Hepatocyte (in vitro differentiated cells): ENCODE data around the gene APBA3. TPM values are rescaled to one million over a fixed set of nuclear protein-coding genes. Genes with fewer than 3 reads are reported as not detected.
A peak's percentile ranks its signal among the peaks of the same experiment; 100 is the strongest.

Experiments used
- DNase-seq: peaks from one replicate; pipeline ENCODE4 v3.0.0-alpha.2; 2016; ENCODE audit warnings: low spot score
- H2AFZ ChIP-seq: fragments of 200-600 bp; sonication (generic); 2 replicates; pipeline ENCODE4 v1.6.0; 2016; ENCODE audit warnings: antibody characterized with exemption, mild to moderate bottlenecking
- H3K27ac ChIP-seq: fragments of 200-600 bp; sonication (generic); 2 replicates; pipeline ENCODE4 v1.5.1; 2016; ENCODE audit warnings: mild to moderate bottlenecking
- H3K27me3 ChIP-seq: fragments of 200-600 bp; sonication (generic); 2 replicates; pipeline ENCODE4 v1.6.1; 2016
- H3K36me3 ChIP-seq: fragments of 200-600 bp; sonication (generic); replicated peaks from 2 replicates; pipeline ENCODE4 v1.5.1; 2016; ENCODE audit warnings: low read depth; ENCODE audit not compliant: insufficient read depth
- H3K4me1 ChIP-seq: fragments of 200-600 bp; sonication (generic); 2 replicates; pipeline ENCODE4 v1.5.1; 2016; ENCODE audit warnings: mild to moderate bottlenecking, moderate library complexity; ENCODE audit not compliant: insufficient read depth
- H3K4me2 ChIP-seq: fragments of 200-600 bp; sonication (generic); 2 replicates; pipeline ENCODE4 v1.6.0; 2016
- H3K4me3 ChIP-seq: fragments of 200-600 bp; sonication (generic); 2 replicates; pipeline ENCODE4 v1.5.1; 2016; ENCODE audit warnings: mild to moderate bottlenecking
- H3K79me2 ChIP-seq: fragments of 200-600 bp; sonication (generic); 2 replicates; pipeline ENCODE4 v1.6.0; 2017; ENCODE audit warnings: mild to moderate bottlenecking
- H3K9me2 ChIP-seq: fragments of 200-600 bp; sonication (generic); replicated peaks from 2 replicates; pipeline ENCODE4 v1.6.0; 2017; ENCODE audit warnings: mild to moderate bottlenecking; ENCODE audit not compliant: insufficient read depth
- H3K9me3 ChIP-seq: fragments of 200-600 bp; sonication (generic); 2 replicates; pipeline ENCODE4 v1.5.1; 2016; ENCODE audit warnings: low read depth, mild to moderate bottlenecking
- H4K20me1 ChIP-seq: fragments of 200-600 bp; sonication (generic); 2 replicates; pipeline ENCODE4 v1.6.0; 2016; ENCODE audit warnings: mild to moderate bottlenecking; ENCODE audit not compliant: insufficient read depth, poor library complexity, severe bottlenecking
- CTCF ChIP-seq: fragments of 200-600 bp; sonication (generic); IDR thresholded peaks from 2 replicates; pipeline ENCODE4 v1.5.1; 2016; ENCODE audit warnings: antibody characterized with exemption, mild to moderate bottlenecking; ENCODE audit not compliant: poor library complexity
- EZH2 ChIP-seq: fragments of 200-600 bp; sonication (generic); IDR thresholded peaks from 2 replicates; pipeline ENCODE4 v1.6.1; 2016; ENCODE audit warnings: antibody characterized with exemption, mild to moderate bottlenecking, borderline replicate concordance
- EZH2phosphoT487 ChIP-seq: fragments of 200-600 bp; sonication (generic); IDR thresholded peaks from one replicate; pipeline ENCODE4 v1.6.1; 2018; ENCODE audit warnings: antibody characterized with exemption, mild to moderate bottlenecking, low read depth, moderate library complexity; ENCODE audit not compliant: unreplicated experiment, severe bottlenecking
- WGBS: methylation state at CpG from one replicate; pipeline ENCODE4 v1.1.6; 2016; ENCODE audit warnings: low lambda C conversion rate; ENCODE audit errors: missing lambda C conversion rate; 5-methylcytosine and 5-hydroxymethylcytosine counted together
- polyA plus RNA-seq: library from polyadenylated mRNA; unstranded; fragments of >200 nt; fragmentation: Nextera tagmentation; extraction: Ambion mirVana; gene quantifications from 2 replicates; pipeline ENCODE4 v1.2.1, GENCODE V29; 2016
- total RNA-seq: library from RNA; depleted of rRNA; stranded (reverse); fragments of >200 nt; gene quantifications from 2 replicates; pipeline ENCODE4 v1.2.3, GENCODE V29; 2014

APBA3 gene
- total and polyA plus RNA-seq, 2 experiments from 2014 or later = 20.7 to 25.5 TPM

- Histone ChIP-seq H3K27ac (no peak overlapping the region), H4K20me1 (no peaks in the 10 kb centered on the region), H3K9me2 (no peaks in the 10 kb centered on the region), H3K4me3 (no peak overlapping the region), H3K36me3 (no peaks in the 10 kb centered on the region), H2AFZ (no peak overlapping the region), H3K27me3 (peaks cover 30% of the 10 kb centered on the region), H3K4me1 (no peaks in the 10 kb centered on the region), H3K9me3 (peaks cover 2% of the 10 kb centered on the region), H3K4me2 (peak overlapping the region; percentile 86), H3K79me2 (no peaks in the 10 kb centered on the region)
- WGBS = 6% methylated on average over 40 of the region's 47 CpGs
- DNase-seq = no peak
- no peak for TF ChIP-seq EZH2phosphoT487
- no peak for TF ChIP-seq CTCF
- no peak for TF ChIP-seq EZH2
Observed at GRCh38 chr19:3785451-3785937, 24.0 kb upstream of the APBA3 start.

GRCh38 chr19:3784607-3785450 is 23.3 kb upstream of the APBA3 start:
- no peak for DNase-seq
- 47% methylated on average over 23 of the region's 25 CpGs for WGBS
- Histone ChIP-seq H3K9me3 (peaks cover 2% of the 10 kb centered on the region), H3K27me3 (peaks cover 30% of the 10 kb centered on the region), H3K27ac (no peak overlapping the region), H3K4me2 (no peak overlapping the region), H3K9me2 (no peaks in the 10 kb centered on the region), H2AFZ (no peak overlapping the region), H3K79me2 (no peaks in the 10 kb centered on the region), H3K4me1 (no peaks in the 10 kb centered on the region), H3K36me3 (no peaks in the 10 kb centered on the region), H3K4me3 (no peak overlapping the region), H4K20me1 (no peaks in the 10 kb centered on the region)
- TF ChIP-seq EZH2phosphoT487 (no peak), EZH2 (peak; percentile 0), CTCF (no peak)

GRCh38 chr19:3783660-3784584 is 22.4 kb upstream of the APBA3 start:
- H3K27ac ChIP-seq = no peak overlapping the region
- no peaks in the 10 kb centered on the region for H3K36me3 ChIP-seq
- H3K27me3 ChIP-seq = peaks cover 30% of the 10 kb centered on the region
- H3K4me3 ChIP-seq = no peak overlapping the region
- no peak for TF ChIP-seq EZH2
- TF ChIP-seq CTCF = peak; percentile 3
- TF ChIP-seq EZH2phosphoT487 = no peak
- no peaks in the 10 kb centered on the region for H3K79me2 ChIP-seq
- H3K9me3 ChIP-seq = peaks cover 2% of the 10 kb centered on the region
- 81% methylated on average over 33 of the region's 49 CpGs for WGBS
- H3K4me2 ChIP-seq = no peak overlapping the region
- no peaks in the 10 kb centered on the region for H4K20me1 ChIP-seq
- H3K9me2 ChIP-seq = no peaks in the 10 kb centered on the region
- no peak overlapping the region for H2AFZ ChIP-seq
- H3K4me1 ChIP-seq = no peaks in the 10 kb centered on the region
- DNase-seq = no peak
